T-cell (primary cell): ENCODE results near the gene PTPRC. TPM values are rescaled to one million over a fixed set of nuclear protein-coding genes. Genes with fewer than 3 reads are reported as not detected.

Experiments
- ATAC-seq, 4 experiments: fragments of 200-7000 bp in 3 of 4; fragments of 150-1000 bp in 1 of 4; cut with Tn5 transposase; replicated peaks in 1 of 4; 1 replicate in 3 of 4; 2 replicates in 1 of 4; pipeline ENCODE4 v1.10.0; 2021; ENCODE audit warnings: moderate library complexity in 3 of 4, mild to moderate bottlenecking in 2 of 4, moderate number of reproducible peaks in 1 of 4
- CTCF ChIA-PET, 2 donors: fragments of 300-600 bp; sonication (Branson Sonifier 250); formaldehyde crosslinking; loops; one replicate each; lab custom pipeline; 2022; ENCODE audit warnings: antibody characterized with exemption in 2 of 2; lab: Charles Lee
- POLR2A ChIA-PET, 2 donors: fragments of 300-600 bp; sonication (Branson Sonifier 250); formaldehyde crosslinking; loops; one replicate each; lab custom pipeline; 2022; ENCODE audit warnings: antibody characterized with exemption in 2 of 2; lab: Charles Lee
- DNase-seq, 35 experiments: peaks; one replicate each; pipeline versions ENCODE4 v3.0.0 to v3.0.0-alpha.2; 2013 to 2023
- H3K27ac ChIP-seq: one replicate; pipeline ENCODE4 v1.5.1; 2013; ENCODE audit warnings: low read length
- H3K27me3 ChIP-seq, 2 experiments: replicated peaks in 1 of 2; 1 replicate in 1 of 2; 2 replicates in 1 of 2; pipeline versions ENCODE4 v1.6.1 to v1.7.0; 2013; ENCODE audit warnings: low read length in 1 of 2, mixed read lengths in 1 of 2; ENCODE audit not compliant: control insufficient read depth in 2 of 2, insufficient read depth in 2 of 2; ENCODE audit errors: extremely low read depth in 1 of 2
- H3K36me3 ChIP-seq, 2 donors: 1 replicate in 1 of 2; 2 replicates in 1 of 2; pipeline versions ENCODE4 v1.6.1 to v1.7.0; 2013; ENCODE audit warnings: low read length in 1 of 2; ENCODE audit not compliant: control insufficient read depth in 2 of 2, insufficient read depth in 1 of 2; ENCODE audit errors: extremely low read depth in 1 of 2
- H3K4me1 ChIP-seq, 2 experiments: 1 replicate in 1 of 2; 2 replicates in 1 of 2; pipeline versions ENCODE4 v1.6.1 to v1.7.0; 2013; ENCODE audit warnings: low read length in 2 of 2, mixed read lengths in 1 of 2; ENCODE audit not compliant: insufficient read depth in 2 of 2, control insufficient read depth in 1 of 2; ENCODE audit errors: extremely low read depth in 1 of 2
- H3K4me3 ChIP-seq, 2 donors: 1 replicate in 1 of 2; 2 replicates in 1 of 2; pipeline versions ENCODE4 v1.5.1 to v1.7.0; 2013; ENCODE audit warnings: mild to moderate bottlenecking in 2 of 2, low read length in 1 of 2, moderate library complexity in 1 of 2; ENCODE audit not compliant: control insufficient read depth in 1 of 2; ENCODE audit errors: extremely low read depth in 1 of 2
- H3K9me3 ChIP-seq: 2 replicates; pipeline ENCODE4 v1.7.0; 2013
- H3K27ac Mint-ChIP-seq, 2 donors: one replicate each; pipeline ENCODE4 v1.8.0; 2020 to 2021; ENCODE audit warnings: mild to moderate bottlenecking in 2 of 2, mixed read lengths in 2 of 2
- H3K27me3 Mint-ChIP-seq, 2 donors: one replicate each; pipeline ENCODE4 v1.8.0; 2021 to 2022; ENCODE audit warnings: mixed read lengths in 2 of 2
- H3K36me3 Mint-ChIP-seq: one replicate; pipeline ENCODE4 v1.8.0; 2021; ENCODE audit warnings: mixed read lengths
- H3K4me1 Mint-ChIP-seq, 3 donors: one replicate each; pipeline ENCODE4 v1.8.0; 2020 to 2022; ENCODE audit warnings: mixed read lengths in 3 of 3, mild to moderate bottlenecking in 1 of 3
- H3K4me3 Mint-ChIP-seq, 3 donors: one replicate each; pipeline ENCODE4 v1.8.0; 2020 to 2022; ENCODE audit warnings: mild to moderate bottlenecking in 3 of 3, mixed read lengths in 3 of 3, moderate library complexity in 3 of 3
- H3K9me3 Mint-ChIP-seq, 3 donors: one replicate each; pipeline ENCODE4 v1.8.0; 2020 to 2022; ENCODE audit warnings: mixed read lengths in 3 of 3
- WGBS: methylation state at CpG from one replicate; pipeline ENCODE4 v1.1.5; 2013; ENCODE audit warnings: missing lambda C conversion rate; ENCODE audit not compliant: insufficient coverage; 5-methylcytosine and 5-hydroxymethylcytosine counted together
- total RNA-seq, 35 experiments: library from RNA in 6 of 35; stranded (reverse) in 6 of 35; fragments of 120-200 nt in 1 of 35; gene quantifications; one replicate each; pipeline versions ENCODE4 v1.2.1 to v1.2.4 and lab custom pipeline; 2013 to 2026

The PTPRC gene
- total RNA-seq, 5 donors from 2014 or later (not counting 1 experiment from before 2014, with no cell fraction given), result 674 to 984 (median 781) TPM

GRCh38 chr1:198774421-198774820 lies 135.6 kb downstream of the PTPRC start:
- Mint-ChIP-seq H3K27me3 (no peaks in the 10 kb centered on the region), H3K4me1 (peaks cover 5 to 9% (median 5%) of the 10 kb centered on the region in 3 donors), H3K36me3 (no peaks in the 10 kb centered on the region), H3K9me3 (no peaks in the 10 kb centered on the region), H3K4me3 (no peak overlapping the region), H3K27ac (no peak overlapping the region)
- Histone ChIP-seq H3K36me3 (no peaks in the 10 kb centered on the region), H3K4me1 (no peaks in the 10 kb centered on the region), H3K27ac (no peak overlapping the region), H3K9me3 (no peaks in the 10 kb centered on the region), H3K27me3 (no peaks in the 10 kb centered on the region), H3K4me3 (no peak overlapping the region)
- ChIA-PET CTCF (no interaction called here), POLR2A (no interaction called here)
- no peak for DNase-seq
- 77% methylated on average over 1 of the region's 2 CpGs for WGBS
- no peak for ATAC-seq

GRCh38 chr1:198775606-198776005 lies 136.8 kb downstream of the PTPRC start:
- ATAC-seq, result no peak
- no peak for DNase-seq
- CTCF ChIA-PET, result no interaction called here
- H3K4me1 ChIP-seq, result no peaks in the 10 kb centered on the region
- no peaks in the 10 kb centered on the region for H3K9me3 ChIP-seq
- no peaks in the 10 kb centered on the region for H3K9me3 Mint-ChIP-seq
- H3K4me1 Mint-ChIP-seq, result peaks cover 5 to 9% (median 5%) of the 10 kb centered on the region in 3 donors
- no peak overlapping the region for H3K27ac Mint-ChIP-seq
- no peak overlapping the region for H3K4me3 ChIP-seq
- no peak overlapping the region for H3K4me3 Mint-ChIP-seq
- POLR2A ChIA-PET, result interaction anchor here in 1 of 2 donors (0.8 kb wide), 1 partner anchor 1780 kb away, joined by 4 read pairs; no protein-coding TSS in a partner anchor
- H3K36me3 ChIP-seq, result no peaks in the 10 kb centered on the region
- H3K27ac ChIP-seq, result no peak overlapping the region
- no peaks in the 10 kb centered on the region for H3K27me3 Mint-ChIP-seq
- no peaks in the 10 kb centered on the region for H3K36me3 Mint-ChIP-seq
- no peaks in the 10 kb centered on the region for H3K27me3 ChIP-seq
- 98% methylated on average over 6 of the region's 6 CpGs for WGBS

- DNase-seq, result peak in 1 of 35 experiments; percentile 7
- H3K27ac Mint-ChIP-seq, result no peak overlapping the region
- no peaks in the 10 kb centered on the region for H3K4me1 ChIP-seq
- H3K9me3 ChIP-seq, result no peaks in the 10 kb centered on the region
- POLR2A ChIA-PET, result no interaction called here
- H3K9me3 Mint-ChIP-seq, result no peaks in the 10 kb centered on the region
- H3K4me3 Mint-ChIP-seq, result no peak overlapping the region
- H3K4me1 Mint-ChIP-seq, result peaks cover 5 to 9% (median 5%) of the 10 kb centered on the region in 3 donors
- WGBS, result 83% methylated on average over 2 of the region's 4 CpGs
- ATAC-seq, result no peak
- no peaks in the 10 kb centered on the region for H3K36me3 ChIP-seq
- H3K4me3 ChIP-seq, result no peak overlapping the region
- no peaks in the 10 kb centered on the region for H3K27me3 ChIP-seq
- no peaks in the 10 kb centered on the region for H3K27me3 Mint-ChIP-seq
- no peaks in the 10 kb centered on the region for H3K36me3 Mint-ChIP-seq
- CTCF ChIA-PET, result interaction anchor here in 1 of 2 donors (0.5 kb wide), 1 partner anchor 191 kb away, joined by 3 read pairs; no protein-coding TSS in a partner anchor
- H3K27ac ChIP-seq, result no peak overlapping the region
These were observed 137.8 kb downstream of the PTPRC start for GRCh38 chr1:198776602-198777029.

GRCh38 chr1:198778049-198778448 lies 139.2 kb downstream of the PTPRC start:
- Histone ChIP-seq H3K36me3 (no peaks in the 10 kb centered on the region), H3K27me3 (no peaks in the 10 kb centered on the region), H3K9me3 (no peaks in the 10 kb centered on the region), H3K27ac (no peak overlapping the region), H3K4me1 (no peaks in the 10 kb centered on the region), H3K4me3 (no peak overlapping the region)
- Mint-ChIP-seq H3K4me3 (no peak overlapping the region), H3K27ac (no peak overlapping the region), H3K4me1 (peaks cover 5 to 9% (median 5%) of the 10 kb centered on the region in 3 donors), H3K36me3 (no peaks in the 10 kb centered on the region), H3K27me3 (no peaks in the 10 kb centered on the region), H3K9me3 (no peaks in the 10 kb centered on the region)
- ATAC-seq (no peak), DNase-seq (no peak)
- POLR2A ChIA-PET, result no interaction called here
- 89% methylated on average over 4 of the region's 4 CpGs for WGBS
- CTCF ChIA-PET, result no interaction called here

GRCh38 chr1:198780376-198780775 lies 141.5 kb downstream of the PTPRC start:
- H3K36me3 ChIP-seq, result no peaks in the 10 kb centered on the region
- DNase-seq (no peak), ATAC-seq (no peak)
- no peaks in the 10 kb centered on the region for H3K27me3 ChIP-seq
- WGBS, result 80% methylated on average over 1 of the region's 1 CpG
- Mint-ChIP-seq H3K9me3 (no peaks in the 10 kb centered on the region), H3K27ac (no peak overlapping the region), H3K36me3 (no peaks in the 10 kb centered on the region), H3K4me1 (peaks cover 5 to 9% (median 5%) of the 10 kb centered on the region in 3 donors), H3K4me3 (no peak overlapping the region), H3K27me3 (no peaks in the 10 kb centered on the region)
- ChIA-PET CTCF (no interaction called here), POLR2A (no interaction called here)
- no peak overlapping the region for H3K4me3 ChIP-seq
- H3K9me3 ChIP-seq, result no peaks in the 10 kb centered on the region
- no peak overlapping the region for H3K27ac ChIP-seq
- no peaks in the 10 kb centered on the region for H3K4me1 ChIP-seq

- DNase-seq (peak in 27 of 35 experiments; percentile 1 to 62 (median 23)), ATAC-seq (peak in 2 of 4 experiments; percentile 23 to 77)
- Mint-ChIP-seq H3K27me3 (peaks cover 0 to 4% of the 10 kb centered on the region in 2 donors), H3K36me3 (no peaks in the 10 kb centered on the region), H3K4me1 (peaks cover 0 to 5% (median 1%) of the 10 kb centered on the region in 3 donors), H3K9me3 (peaks cover 0 to 12% (median 0%) of the 10 kb centered on the region in 3 donors), H3K27ac (no peak overlapping the region), H3K4me3 (no peak overlapping the region)
- H3K4me3 ChIP-seq, result no peak overlapping the region
- CTCF ChIA-PET, result no interaction called here
- no peaks in the 10 kb centered on the region for H3K9me3 ChIP-seq
- POLR2A ChIA-PET, result no interaction called here
- no peaks in the 10 kb centered on the region for H3K27me3 ChIP-seq
- no peak overlapping the region for H3K27ac ChIP-seq
- no peaks in the 10 kb centered on the region for H3K36me3 ChIP-seq
- no peaks in the 10 kb centered on the region for H3K4me1 ChIP-seq
- no CpG with 5 or more reads among the region's 3 CpGs for WGBS
These were observed 149.8 kb downstream of the PTPRC start for GRCh38 chr1:198788561-198789064.
